ENCODE results near the gene BFSP2.
A peak's percentile ranks its signal among the peaks of the same experiment; 100 is the strongest.
"Not testable (repeated sequence)": the region's sequence is repeated elsewhere in the genome, so short reads cannot be mapped to it uniquely, and the experiment has no call there.

The BFSP2 gene

GRCh38 chr3:133478624-133479023 is 78.8 kb downstream of the BFSP2 start:
- Histone ChIP-seq H3K4me3 (IDR thresholded peaks at IDR 0.05; ENCODE audit: insufficient read depth, low read depth, low read length) (peak overlapping the region; percentile 76), H3K4me2 (peak overlapping the region; percentile 77)

GRCh38 chr3:133479401-133479800 is 79.5 kb downstream of the BFSP2 start:
- no peaks in the 10 kb centered on the region for H3K79me2 ChIP-seq (ENCODE audit: insufficient read depth, low read depth)
- H4K20me1 ChIP-seq (ENCODE audit: insufficient read depth): no peaks in the 10 kb centered on the region
- peak overlapping the region; percentile 77 for H3K4me2 ChIP-seq
- no peak overlapping the region for H3K4me3 ChIP-seq (IDR thresholded peaks at IDR 0.05; ENCODE audit: insufficient read depth, low read depth, low read length)
- peaks cover 86% of the 10 kb centered on the region for H3K4me1 ChIP-seq (ENCODE audit: low read depth, poor library complexity, severe bottlenecking)
- H3K27ac ChIP-seq: peak overlapping the region; percentile 99
- H3K9ac ChIP-seq: no peak overlapping the region
- no peaks in the 10 kb centered on the region for H3K36me3 ChIP-seq (ENCODE audit: insufficient read depth)
- TF ChIP-seq CTCF (conservative IDR thresholded peaks at IDR 0.05; ENCODE audit: low read depth, low read length): no peak
- H2AFZ ChIP-seq (ENCODE audit: low read depth): no peak overlapping the region
- no peaks in the 10 kb centered on the region for H3K27me3 ChIP-seq (ENCODE audit: insufficient read depth, low read depth)

More at GRCh38 chr3:133478624-133479023, 78.8 kb downstream of the BFSP2 start:
- H4K20me1 ChIP-seq (ENCODE audit: insufficient read depth): no peaks in the 10 kb centered on the region
- TF ChIP-seq CTCF (conservative IDR thresholded peaks at IDR 0.05; ENCODE audit: low read depth, low read length): no peak
- H3K27me3 ChIP-seq (ENCODE audit: insufficient read depth, low read depth): no peaks in the 10 kb centered on the region
- H3K79me2 ChIP-seq (ENCODE audit: insufficient read depth, low read depth): no peaks in the 10 kb centered on the region
- peak overlapping the region; percentile 90; the same call in 1 of the 2 replicates for H3K9ac ChIP-seq
- peaks cover 86% of the 10 kb centered on the region for H3K4me1 ChIP-seq (ENCODE audit: low read depth, poor library complexity, severe bottlenecking)
- H3K36me3 ChIP-seq (ENCODE audit: insufficient read depth): no peaks in the 10 kb centered on the region
- peak overlapping the region; percentile 33; the same call in 1 of the 2 replicates for H2AFZ ChIP-seq (ENCODE audit: low read depth)
- peak overlapping the region; percentile 99 for H3K27ac ChIP-seq

- Histone ChIP-seq H3K79me2 (ENCODE audit: insufficient read depth, low read depth) (no peaks in the 10 kb centered on the region), H3K4me2 (peak overlapping the region; percentile 77), H3K4me1 (ENCODE audit: low read depth, poor library complexity, severe bottlenecking) (peaks cover 84% of the 10 kb centered on the region), H2AFZ (ENCODE audit: low read depth) (peak overlapping the region; percentile 36), H3K27ac (peak overlapping the region; percentile 99), H3K36me3 (ENCODE audit: insufficient read depth) (no peaks in the 10 kb centered on the region), H4K20me1 (ENCODE audit: insufficient read depth) (no peaks in the 10 kb centered on the region), H3K4me3 (IDR thresholded peaks at IDR 0.05; ENCODE audit: insufficient read depth, low read depth, low read length) (no peak overlapping the region), H3K9ac (no peak overlapping the region; the same call in 1 of the 2 replicates), H3K27me3 (ENCODE audit: insufficient read depth, low read depth) (no peaks in the 10 kb centered on the region)
- TF ChIP-seq CTCF (conservative IDR thresholded peaks at IDR 0.05; ENCODE audit: low read depth, low read length): no peak
Observed at GRCh38 chr3:133479895-133480669, 80.2 kb downstream of the BFSP2 start.

GRCh38 chr3:133482474-133482873 is 82.6 kb downstream of the BFSP2 start:
- not testable (repeated sequence) for H3K4me2 ChIP-seq; H3K27ac ChIP-seq; H3K79me2 ChIP-seq (ENCODE audit: insufficient read depth, low read depth); H3K36me3 ChIP-seq (ENCODE audit: insufficient read depth); H3K4me3 ChIP-seq (IDR thresholded peaks at IDR 0.05; ENCODE audit: insufficient read depth, low read depth, low read length); H2AFZ ChIP-seq (ENCODE audit: low read depth); H3K9ac ChIP-seq; H4K20me1 ChIP-seq (ENCODE audit: insufficient read depth); H3K27me3 ChIP-seq (ENCODE audit: insufficient read depth, low read depth)
- peaks cover 76% of the 10 kb centered on the region for H3K4me1 ChIP-seq (ENCODE audit: low read depth, poor library complexity, severe bottlenecking)

GRCh38 chr3:133486658-133487057 is 86.8 kb downstream of the BFSP2 start:
- Histone ChIP-seq H3K9ac (no peak overlapping the region), H4K20me1 (ENCODE audit: insufficient read depth) (no peaks in the 10 kb centered on the region), H2AFZ (ENCODE audit: low read depth) (no peak overlapping the region), H3K27ac (no peak overlapping the region), H3K4me3 (IDR thresholded peaks at IDR 0.05; ENCODE audit: insufficient read depth, low read depth, low read length) (no peak overlapping the region), H3K27me3 (ENCODE audit: insufficient read depth, low read depth) (no peaks in the 10 kb centered on the region), H3K79me2 (ENCODE audit: insufficient read depth, low read depth) (no peaks in the 10 kb centered on the region), H3K36me3 (ENCODE audit: insufficient read depth) (no peaks in the 10 kb centered on the region), H3K4me2 (no peak overlapping the region), H3K4me1 (ENCODE audit: low read depth, poor library complexity, severe bottlenecking) (peaks cover 81% of the 10 kb centered on the region)
- TF ChIP-seq CTCF (conservative IDR thresholded peaks at IDR 0.05; ENCODE audit: low read depth, low read length): no peak

Measured in KMS-11 (cell line).